ENCODE results near the gene MORC1.
"Not testable (repeated sequence)": the region's sequence is repeated elsewhere in the genome, so short reads cannot be mapped to it uniquely, and the experiment has no call there.

Gene MORC1

GRCh38 chr3:109089265-109089664, 28.7 kb downstream of the MORC1 start:
- WGBS = 83% methylated on average over 1 of the region's 1 CpG
- no peaks in the 10 kb centered on the region for H3K36me3 ChIP-seq (ENCODE audit: control insufficient read depth in 1 of 2, insufficient read depth in 2 of 2, low read depth in 1 of 2, low read length in 2 of 2)
- no peak overlapping the region for H3K9ac ChIP-seq (ENCODE audit: low read length)

GRCh38 chr3:109081746-109082510, 36.0 kb downstream of the MORC1 start:
- peak; percentile 82 for DNase-seq
- Histone ChIP-seq H2BK12ac (ENCODE audit: low read length in 2 of 2) (no peak overlapping the region), H3K4me3 (ENCODE audit: insufficient read depth in 1 of 2, low read depth in 1 of 2, low read length in 2 of 2) (no peak overlapping the region), H4K91ac (ENCODE audit: low read length) (no peak overlapping the region), H3K14ac (ENCODE audit: low read length in 2 of 2) (no peak overlapping the region), H3K23ac (ENCODE audit: low read length in 2 of 2) (no peak overlapping the region), H2BK120ac (ENCODE audit: low read depth, low read length) (no peak overlapping the region), H3K4me2 (ENCODE audit: low read length, poor library complexity, severe bottlenecking) (peak overlapping the region; percentile 56), H2BK15ac (ENCODE audit: low read depth, poor library complexity, severe bottlenecking) (no peak overlapping the region), H2AFZ (ENCODE audit: low read depth, low read length) (peak overlapping the region; percentile 61), H3K4me1 (ENCODE audit: control insufficient read depth, insufficient read depth, low read depth, low read length) (peaks cover 3% of the 10 kb centered on the region), H3K9me3 (ENCODE audit: control insufficient read depth, low read length) (no peaks in the 10 kb centered on the region), H2BK5ac (ENCODE audit: low read depth, low read length, poor library complexity, severe bottlenecking) (no peak overlapping the region), H3K18ac (ENCODE audit: low read depth in 1 of 2, low read length in 2 of 2) (no peak overlapping the region), H3K36me3 (ENCODE audit: control insufficient read depth in 1 of 2, insufficient read depth in 2 of 2, low read depth in 1 of 2, low read length in 2 of 2) (no peaks in the 10 kb centered on the region), H3K9ac (ENCODE audit: low read length) (no peak overlapping the region), H3K79me1 (replicated peaks; ENCODE audit: low read length, poor library complexity, severe bottlenecking) (no peaks in the 10 kb centered on the region), H4K8ac (ENCODE audit: low read length) (no peak overlapping the region), H3K4ac (ENCODE audit: low read depth in 1 of 2, low read length in 2 of 2) (no peak overlapping the region), H3K27ac (ENCODE audit: low read length, poor library complexity, severe bottlenecking) (no peak overlapping the region), H3K27me3 (ENCODE audit: control insufficient read depth in 1 of 2, insufficient read depth in 1 of 2, low read length in 2 of 2) (no peaks in the 10 kb centered on the region), H2AK5ac (ENCODE audit: low read length, severe bottlenecking) (peak overlapping the region; percentile 78)
- WGBS = 31% methylated on average over 5 of the region's 6 CpGs

More at GRCh38 chr3:109089265-109089664, 28.7 kb downstream of the MORC1 start:
- H3K18ac ChIP-seq (ENCODE audit: low read depth in 1 of 2, low read length in 2 of 2) = no peak overlapping the region
- no peak overlapping the region for H3K14ac ChIP-seq (ENCODE audit: low read length in 2 of 2)
- no peak overlapping the region for H3K4me2 ChIP-seq (ENCODE audit: low read length, poor library complexity, severe bottlenecking)
- H4K91ac ChIP-seq (ENCODE audit: low read length) = no peak overlapping the region
- no peak overlapping the region for H2BK120ac ChIP-seq (ENCODE audit: low read depth, low read length)
- H3K23ac ChIP-seq (ENCODE audit: low read length in 2 of 2) = no peak overlapping the region
- no peak overlapping the region for H2AFZ ChIP-seq (ENCODE audit: low read depth, low read length)
- no peaks in the 10 kb centered on the region for H3K9me3 ChIP-seq (ENCODE audit: control insufficient read depth, low read length)
- H2AK5ac ChIP-seq (ENCODE audit: low read length, severe bottlenecking) = no peak overlapping the region
- H3K27me3 ChIP-seq (ENCODE audit: control insufficient read depth in 1 of 2, insufficient read depth in 1 of 2, low read length in 2 of 2) = no peaks in the 10 kb centered on the region
- H3K4me3 ChIP-seq (ENCODE audit: insufficient read depth in 1 of 2, low read depth in 1 of 2, low read length in 2 of 2) = no peak overlapping the region
- H2BK15ac ChIP-seq (ENCODE audit: low read depth, poor library complexity, severe bottlenecking) = no peak overlapping the region
- no peak overlapping the region for H2BK5ac ChIP-seq (ENCODE audit: low read depth, low read length, poor library complexity, severe bottlenecking)
- no peaks in the 10 kb centered on the region for H3K4me1 ChIP-seq (ENCODE audit: control insufficient read depth, insufficient read depth, low read depth, low read length)
- no peak for DNase-seq
- no peaks in the 10 kb centered on the region for H3K79me1 ChIP-seq (replicated peaks; ENCODE audit: low read length, poor library complexity, severe bottlenecking)
- H2BK12ac ChIP-seq (ENCODE audit: low read length in 2 of 2) = no peak overlapping the region
- no peak overlapping the region for H3K27ac ChIP-seq (ENCODE audit: low read length, poor library complexity, severe bottlenecking)
- no peak overlapping the region for H3K4ac ChIP-seq (ENCODE audit: low read depth in 1 of 2, low read length in 2 of 2)
- no peak overlapping the region for H4K8ac ChIP-seq (ENCODE audit: low read length)

GRCh38 chr3:109080090-109080489, 37.8 kb downstream of the MORC1 start:
- H3K4ac ChIP-seq (ENCODE audit: low read depth in 1 of 2, low read length in 2 of 2); H3K9ac ChIP-seq (ENCODE audit: low read length); H3K36me3 ChIP-seq (ENCODE audit: control insufficient read depth in 1 of 2, insufficient read depth in 2 of 2, low read depth in 1 of 2, low read length in 2 of 2): not testable (repeated sequence)

GRCh38 chr3:109073116-109073515, 44.8 kb downstream of the MORC1 start:
- Histone ChIP-seq H2BK15ac (ENCODE audit: low read depth, poor library complexity, severe bottlenecking) (no peak overlapping the region), H2BK5ac (ENCODE audit: low read depth, low read length, poor library complexity, severe bottlenecking) (no peak overlapping the region), H2BK12ac (ENCODE audit: low read length in 2 of 2) (no peak overlapping the region), H4K91ac (ENCODE audit: low read length) (no peak overlapping the region), H3K4me1 (ENCODE audit: control insufficient read depth, insufficient read depth, low read depth, low read length) (no peaks in the 10 kb centered on the region), H3K23ac (ENCODE audit: low read length in 2 of 2) (no peak overlapping the region), H3K9ac (ENCODE audit: low read length) (no peak overlapping the region), H3K36me3 (ENCODE audit: control insufficient read depth in 1 of 2, insufficient read depth in 2 of 2, low read depth in 1 of 2, low read length in 2 of 2) (no peaks in the 10 kb centered on the region), H2AFZ (ENCODE audit: low read depth, low read length) (no peak overlapping the region), H2AK5ac (ENCODE audit: low read length, severe bottlenecking) (no peak overlapping the region), H3K27ac (ENCODE audit: low read length, poor library complexity, severe bottlenecking) (no peak overlapping the region), H3K4ac (ENCODE audit: low read depth in 1 of 2, low read length in 2 of 2) (no peak overlapping the region), H3K9me3 (ENCODE audit: control insufficient read depth, low read length) (no peaks in the 10 kb centered on the region), H3K4me2 (ENCODE audit: low read length, poor library complexity, severe bottlenecking) (no peak overlapping the region), H2BK120ac (ENCODE audit: low read depth, low read length) (no peak overlapping the region), H3K79me1 (replicated peaks; ENCODE audit: low read length, poor library complexity, severe bottlenecking) (no peaks in the 10 kb centered on the region), H3K4me3 (ENCODE audit: insufficient read depth in 1 of 2, low read depth in 1 of 2, low read length in 2 of 2) (no peak overlapping the region), H3K14ac (ENCODE audit: low read length in 2 of 2) (no peak overlapping the region), H3K18ac (ENCODE audit: low read depth in 1 of 2, low read length in 2 of 2) (no peak overlapping the region), H4K8ac (ENCODE audit: low read length) (no peak overlapping the region), H3K27me3 (ENCODE audit: control insufficient read depth in 1 of 2, insufficient read depth in 1 of 2, low read length in 2 of 2) (peaks cover 4 to 6% of the 10 kb centered on the region in 2 experiments)
- no peak for DNase-seq
- WGBS = 50% methylated on average over 1 of the region's 1 CpG

More at GRCh38 chr3:109080090-109080489, 37.8 kb downstream of the MORC1 start:
- no CpG with 5 or more reads among the region's 1 CpG for WGBS
- not testable (repeated sequence) for H3K18ac ChIP-seq (ENCODE audit: low read depth in 1 of 2, low read length in 2 of 2); H3K27me3 ChIP-seq (ENCODE audit: control insufficient read depth in 1 of 2, insufficient read depth in 1 of 2, low read length in 2 of 2); H3K4me2 ChIP-seq (ENCODE audit: low read length, poor library complexity, severe bottlenecking); H2BK12ac ChIP-seq (ENCODE audit: low read length in 2 of 2); H2BK15ac ChIP-seq (ENCODE audit: low read depth, poor library complexity, severe bottlenecking); H3K14ac ChIP-seq (ENCODE audit: low read length in 2 of 2); H3K4me3 ChIP-seq (ENCODE audit: insufficient read depth in 1 of 2, low read depth in 1 of 2, low read length in 2 of 2); H4K8ac ChIP-seq (ENCODE audit: low read length); H3K23ac ChIP-seq (ENCODE audit: low read length in 2 of 2); H2AK5ac ChIP-seq (ENCODE audit: low read length, severe bottlenecking); H3K9me3 ChIP-seq (ENCODE audit: control insufficient read depth, low read length); H4K91ac ChIP-seq (ENCODE audit: low read length); H3K79me1 ChIP-seq (replicated peaks; ENCODE audit: low read length, poor library complexity, severe bottlenecking); H3K4me1 ChIP-seq (ENCODE audit: control insufficient read depth, insufficient read depth, low read depth, low read length); H2AFZ ChIP-seq (ENCODE audit: low read depth, low read length); H2BK120ac ChIP-seq (ENCODE audit: low read depth, low read length); DNase-seq; H3K27ac ChIP-seq (ENCODE audit: low read length, poor library complexity, severe bottlenecking); H2BK5ac ChIP-seq (ENCODE audit: low read depth, low read length, poor library complexity, severe bottlenecking)
